HepG2 (cell line): Measurements from ENCODE around the gene RDH16.

Source experiments
- CENPT ChIP-seq: sonication (generic); formaldehyde crosslinking; IDR thresholded peaks from 2 replicates; pipeline ENCODE4 v1.8.0; 2022; ENCODE audit warnings: low read depth, mild to moderate bottlenecking, moderate library complexity, missing genetic modification reagents
- DMTF1 ChIP-seq: sonication (generic); formaldehyde crosslinking; IDR thresholded peaks from 2 replicates; pipeline ENCODE4 v1.4.0; 2020; ENCODE audit warnings: mild to moderate bottlenecking, missing genetic modification reagents
- NR1H2 ChIP-seq: sonication (generic); formaldehyde crosslinking; IDR thresholded peaks from 2 replicates; pipeline ENCODE4 v1.8.1; 2022; ENCODE audit warnings: low read depth, missing genetic modification reagents, borderline replicate concordance
- POLR2A ChIP-seq, 2 experiments: IDR thresholded peaks; 2 replicates each; pipeline ENCODE4 v1.6.1; 2011; ENCODE audit warnings: low read depth in 2 of 2, low read length in 2 of 2, mild to moderate bottlenecking in 1 of 2, moderate library complexity in 1 of 2; ENCODE audit not compliant: insufficient read depth in 1 of 2
- SSRP1 ChIP-seq: IDR thresholded peaks from 2 replicates; pipeline ENCODE4 v1.6.1; 2016; ENCODE audit warnings: control low read depth
- TOE1 ChIP-seq: sonication (generic); formaldehyde crosslinking; IDR thresholded peaks from 2 replicates; pipeline ENCODE4 v1.4.0; 2020; ENCODE audit warnings: mild to moderate bottlenecking, missing genetic modification reagents
- ZBTB49 ChIP-seq: sonication (generic); formaldehyde crosslinking; IDR thresholded peaks from 2 replicates; pipeline ENCODE4 v1.4.0; 2020; ENCODE audit warnings: missing genetic modification reagents, borderline replicate concordance
- TF ChIP-seq, protein P1 (sequence below): sonication (generic); formaldehyde crosslinking; IDR thresholded peaks from 2 replicates; pipeline ENCODE4 v1.8.0; 2022; ENCODE audit warnings: mild to moderate bottlenecking, missing genetic modification reagents, moderate library complexity
- TF ChIP-seq, protein P2 (sequence below): sonication (generic); formaldehyde crosslinking; IDR thresholded peaks from 2 replicates; pipeline ENCODE4 v1.5.0; 2020; ENCODE audit warnings: mild to moderate bottlenecking, missing genetic modification reagents, moderate library complexity

GRCh38 chr12:57001448-57001906 is 44.1 kb upstream of the RDH16 start:
- TF ChIP-seq TOE1 (0 out of 2 replicates have a peak, but pooled peaks have one; percentile 36), CENPT (no peak), NR1H2 (CRISPR knock-in tag) (no peak), SSRP1 (no peak), ZBTB49 (CRISPR knock-in tag) (no peak), DMTF1 (CRISPR knock-in tag) (no peak), POLR2A (IDR thresholded peaks at IDR 0.05; ENCODE audit: insufficient read depth in 1 of 2, low read depth in 2 of 2, low read length in 2 of 2) (no peak)
- TF ChIP-seq, protein P1, sequence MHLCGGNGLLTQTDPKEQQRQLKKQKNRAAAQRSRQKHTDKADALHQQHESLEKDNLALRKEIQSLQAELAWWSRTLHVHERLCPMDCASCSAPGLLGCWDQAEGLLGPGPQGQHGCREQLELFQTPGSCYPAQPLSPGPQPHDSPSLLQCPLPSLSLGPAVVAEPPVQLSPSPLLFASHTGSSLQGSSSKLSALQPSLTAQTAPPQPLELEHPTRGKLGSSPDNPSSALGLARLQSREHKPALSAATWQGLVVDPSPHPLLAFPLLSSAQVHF (CRISPR knock-in tag): no peak
- TF ChIP-seq, protein P2, sequence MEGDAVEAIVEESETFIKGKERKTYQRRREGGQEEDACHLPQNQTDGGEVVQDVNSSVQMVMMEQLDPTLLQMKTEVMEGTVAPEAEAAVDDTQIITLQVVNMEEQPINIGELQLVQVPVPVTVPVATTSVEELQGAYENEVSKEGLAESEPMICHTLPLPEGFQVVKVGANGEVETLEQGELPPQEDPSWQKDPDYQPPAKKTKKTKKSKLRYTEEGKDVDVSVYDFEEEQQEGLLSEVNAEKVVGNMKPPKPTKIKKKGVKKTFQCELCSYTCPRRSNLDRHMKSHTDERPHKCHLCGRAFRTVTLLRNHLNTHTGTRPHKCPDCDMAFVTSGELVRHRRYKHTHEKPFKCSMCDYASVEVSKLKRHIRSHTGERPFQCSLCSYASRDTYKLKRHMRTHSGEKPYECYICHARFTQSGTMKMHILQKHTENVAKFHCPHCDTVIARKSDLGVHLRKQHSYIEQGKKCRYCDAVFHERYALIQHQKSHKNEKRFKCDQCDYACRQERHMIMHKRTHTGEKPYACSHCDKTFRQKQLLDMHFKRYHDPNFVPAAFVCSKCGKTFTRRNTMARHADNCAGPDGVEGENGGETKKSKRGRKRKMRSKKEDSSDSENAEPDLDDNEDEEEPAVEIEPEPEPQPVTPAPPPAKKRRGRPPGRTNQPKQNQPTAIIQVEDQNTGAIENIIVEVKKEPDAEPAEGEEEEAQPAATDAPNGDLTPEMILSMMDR (CRISPR knock-in tag): peak; percentile 96
